ENCODE results near the gene CPA4.

Gene CPA4

GRCh38 chr7:130277763-130278643 is 15.0 kb upstream of the CPA4 start:
- Histone ChIP-seq H3K18ac (ENCODE audit: low read depth in 1 of 2, low read length in 2 of 2) (peak overlapping the region in 1 of 2 experiments; percentile 93), H3K36me3 (ENCODE audit: control insufficient read depth in 1 of 2, insufficient read depth in 2 of 2, low read depth in 1 of 2, low read length in 2 of 2) (no peaks in the 10 kb centered on the region), H3K9me3 (ENCODE audit: control insufficient read depth, low read length) (no peaks in the 10 kb centered on the region), H2BK12ac (ENCODE audit: low read length in 2 of 2) (peak overlapping the region; percentile 59 to 69), H2BK120ac (ENCODE audit: low read depth, low read length) (peak overlapping the region; percentile 83), H2BK5ac (ENCODE audit: low read depth, low read length, poor library complexity, severe bottlenecking) (no peak overlapping the region), H3K9ac (ENCODE audit: low read length) (no peak overlapping the region), H4K91ac (ENCODE audit: low read length) (peak overlapping the region; percentile 82), H3K79me1 (replicated peaks; ENCODE audit: low read length, poor library complexity, severe bottlenecking) (no peaks in the 10 kb centered on the region), H2AFZ (ENCODE audit: low read depth, low read length) (no peak overlapping the region), H3K4me3 (ENCODE audit: insufficient read depth in 1 of 2, low read depth in 1 of 2, low read length in 2 of 2) (no peak overlapping the region), H3K4me2 (ENCODE audit: low read length, poor library complexity, severe bottlenecking) (no peak overlapping the region), H3K4ac (ENCODE audit: low read depth in 1 of 2, low read length in 2 of 2) (peak overlapping the region in 1 of 2 experiments; percentile 21), H2BK15ac (ENCODE audit: low read depth, poor library complexity, severe bottlenecking) (peak overlapping the region; percentile 67), H3K4me1 (ENCODE audit: control insufficient read depth, insufficient read depth, low read depth, low read length) (peaks cover under 1% of the 10 kb centered on the region), H4K8ac (ENCODE audit: low read length) (peak overlapping the region; percentile 75), H3K14ac (ENCODE audit: low read length in 2 of 2) (no peak overlapping the region), H3K27ac (ENCODE audit: low read length, poor library complexity, severe bottlenecking) (no peak overlapping the region), H3K23ac (ENCODE audit: low read length in 2 of 2) (no peak overlapping the region), H3K27me3 (ENCODE audit: control insufficient read depth in 1 of 2, insufficient read depth in 1 of 2, low read length in 2 of 2) (peaks cover 0 to 2% of the 10 kb centered on the region in 2 experiments), H2AK5ac (ENCODE audit: low read length, severe bottlenecking) (no peak overlapping the region)
- WGBS, result 67% methylated on average over 12 of the region's 15 CpGs
- DNase-seq, result peak; percentile 72

- Histone ChIP-seq H2BK120ac (ENCODE audit: low read depth, low read length) (no peak overlapping the region), H3K4me3 (ENCODE audit: insufficient read depth in 1 of 2, low read depth in 1 of 2, low read length in 2 of 2) (no peak overlapping the region), H4K8ac (ENCODE audit: low read length) (peak overlapping the region; percentile 52), H3K4ac (ENCODE audit: low read depth in 1 of 2, low read length in 2 of 2) (no peak overlapping the region), H3K79me1 (replicated peaks; ENCODE audit: low read length, poor library complexity, severe bottlenecking) (no peaks in the 10 kb centered on the region), H2BK12ac (ENCODE audit: low read length in 2 of 2) (no peak overlapping the region), H3K18ac (ENCODE audit: low read depth in 1 of 2, low read length in 2 of 2) (no peak overlapping the region), H3K9me3 (ENCODE audit: control insufficient read depth, low read length) (no peaks in the 10 kb centered on the region), H3K27ac (ENCODE audit: low read length, poor library complexity, severe bottlenecking) (no peak overlapping the region), H4K91ac (ENCODE audit: low read length) (no peak overlapping the region), H3K36me3 (ENCODE audit: control insufficient read depth in 1 of 2, insufficient read depth in 2 of 2, low read depth in 1 of 2, low read length in 2 of 2) (no peaks in the 10 kb centered on the region), H3K4me2 (ENCODE audit: low read length, poor library complexity, severe bottlenecking) (no peak overlapping the region), H3K9ac (ENCODE audit: low read length) (no peak overlapping the region), H3K14ac (ENCODE audit: low read length in 2 of 2) (no peak overlapping the region), H3K27me3 (ENCODE audit: control insufficient read depth in 1 of 2, insufficient read depth in 1 of 2, low read length in 2 of 2) (no peaks in the 10 kb centered on the region), H2BK5ac (ENCODE audit: low read depth, low read length, poor library complexity, severe bottlenecking) (no peak overlapping the region), H2BK15ac (ENCODE audit: low read depth, poor library complexity, severe bottlenecking) (no peak overlapping the region), H2AFZ (ENCODE audit: low read depth, low read length) (no peak overlapping the region), H3K4me1 (ENCODE audit: control insufficient read depth, insufficient read depth, low read depth, low read length) (no peaks in the 10 kb centered on the region), H2AK5ac (ENCODE audit: low read length, severe bottlenecking) (no peak overlapping the region), H3K23ac (ENCODE audit: low read length in 2 of 2) (no peak overlapping the region)
- DNase-seq, result peak; percentile 49
Measured at GRCh38 chr7:130278860-130279259, 14.1 kb upstream of the CPA4 start.

- H2BK12ac ChIP-seq (ENCODE audit: low read length in 2 of 2), result peak overlapping the region; percentile 20 to 29
- H3K9me3 ChIP-seq (ENCODE audit: control insufficient read depth, low read length), result no peaks in the 10 kb centered on the region
- 98% methylated on average over 2 of the region's 2 CpGs for whole genome bisulfite sequencing
- H2AFZ ChIP-seq (ENCODE audit: low read depth, low read length), result no peak overlapping the region
- H3K9ac ChIP-seq (ENCODE audit: low read length), result no peak overlapping the region
- no peak overlapping the region for H3K27ac ChIP-seq (ENCODE audit: low read length, poor library complexity, severe bottlenecking)
- DNase-seq, result no peak
- H2AK5ac ChIP-seq (ENCODE audit: low read length, severe bottlenecking), result peak overlapping the region; percentile 12
- H3K36me3 ChIP-seq (ENCODE audit: control insufficient read depth in 1 of 2, insufficient read depth in 2 of 2, low read depth in 1 of 2, low read length in 2 of 2), result no peaks in the 10 kb centered on the region
- no peak overlapping the region for H4K91ac ChIP-seq (ENCODE audit: low read length)
- no peak overlapping the region for H3K4me3 ChIP-seq (ENCODE audit: insufficient read depth in 1 of 2, low read depth in 1 of 2, low read length in 2 of 2)
- H2BK120ac ChIP-seq (ENCODE audit: low read depth, low read length), result no peak overlapping the region
- H3K4me1 ChIP-seq (ENCODE audit: control insufficient read depth, insufficient read depth, low read depth, low read length), result no peaks in the 10 kb centered on the region
- peak overlapping the region in 1 of 2 experiments; percentile 64 for H3K4ac ChIP-seq (ENCODE audit: low read depth in 1 of 2, low read length in 2 of 2)
- no peak overlapping the region for H4K8ac ChIP-seq (ENCODE audit: low read length)
- no peaks in the 10 kb centered on the region for H3K27me3 ChIP-seq (ENCODE audit: control insufficient read depth in 1 of 2, insufficient read depth in 1 of 2, low read length in 2 of 2)
- H3K23ac ChIP-seq (ENCODE audit: low read length in 2 of 2), result no peak overlapping the region
- H2BK5ac ChIP-seq (ENCODE audit: low read depth, low read length, poor library complexity, severe bottlenecking), result peak overlapping the region; percentile 39
- H3K14ac ChIP-seq (ENCODE audit: low read length in 2 of 2), result no peak overlapping the region
- H2BK15ac ChIP-seq (ENCODE audit: low read depth, poor library complexity, severe bottlenecking), result no peak overlapping the region
- H3K79me1 ChIP-seq (replicated peaks; ENCODE audit: low read length, poor library complexity, severe bottlenecking), result no peaks in the 10 kb centered on the region
- peak overlapping the region in 1 of 2 experiments; percentile 85 for H3K18ac ChIP-seq (ENCODE audit: low read depth in 1 of 2, low read length in 2 of 2)
- H3K4me2 ChIP-seq (ENCODE audit: low read length, poor library complexity, severe bottlenecking), result no peak overlapping the region
Measured at GRCh38 chr7:130279286-130279685, 13.7 kb upstream of the CPA4 start.

GRCh38 chr7:130279906-130280305 is 13.1 kb upstream of the CPA4 start:
- Histone ChIP-seq H2BK15ac (ENCODE audit: low read depth, poor library complexity, severe bottlenecking) (no peak overlapping the region), H3K27ac (ENCODE audit: low read length, poor library complexity, severe bottlenecking) (no peak overlapping the region), H4K8ac (ENCODE audit: low read length) (no peak overlapping the region), H3K4me3 (ENCODE audit: insufficient read depth in 1 of 2, low read depth in 1 of 2, low read length in 2 of 2) (no peak overlapping the region), H2BK120ac (ENCODE audit: low read depth, low read length) (no peak overlapping the region), H4K91ac (ENCODE audit: low read length) (no peak overlapping the region), H3K4me1 (ENCODE audit: control insufficient read depth, insufficient read depth, low read depth, low read length) (no peaks in the 10 kb centered on the region), H3K4ac (ENCODE audit: low read depth in 1 of 2, low read length in 2 of 2) (no peak overlapping the region), H3K79me1 (replicated peaks; ENCODE audit: low read length, poor library complexity, severe bottlenecking) (no peaks in the 10 kb centered on the region), H3K23ac (ENCODE audit: low read length in 2 of 2) (no peak overlapping the region), H2BK12ac (ENCODE audit: low read length in 2 of 2) (no peak overlapping the region), H3K9ac (ENCODE audit: low read length) (no peak overlapping the region), H3K36me3 (ENCODE audit: control insufficient read depth in 1 of 2, insufficient read depth in 2 of 2, low read depth in 1 of 2, low read length in 2 of 2) (no peaks in the 10 kb centered on the region), H3K27me3 (ENCODE audit: control insufficient read depth in 1 of 2, insufficient read depth in 1 of 2, low read length in 2 of 2) (no peaks in the 10 kb centered on the region), H3K9me3 (ENCODE audit: control insufficient read depth, low read length) (no peaks in the 10 kb centered on the region), H2AFZ (ENCODE audit: low read depth, low read length) (no peak overlapping the region), H3K4me2 (ENCODE audit: low read length, poor library complexity, severe bottlenecking) (no peak overlapping the region), H2BK5ac (ENCODE audit: low read depth, low read length, poor library complexity, severe bottlenecking) (no peak overlapping the region), H3K18ac (ENCODE audit: low read depth in 1 of 2, low read length in 2 of 2) (no peak overlapping the region), H3K14ac (ENCODE audit: low read length in 2 of 2) (no peak overlapping the region), H2AK5ac (ENCODE audit: low read length, severe bottlenecking) (no peak overlapping the region)
- no peak for DNase-seq
- 100% methylated on average over 1 of the region's 1 CpG for WGBS

All from mesenchymal stem cell (in vitro differentiated cells and primary cell).